ENCODE measurements around the gene PTPRD.

The PTPRD gene

GRCh38 chr9:8679371-8679822, 1933.4 kb downstream of the PTPRD start:
- DNase-seq (ENCODE audit: low spot score): no peak

- DNase-seq (ENCODE audit: low spot score): no peak
Measured at GRCh38 chr9:8677741-8678140, 1935.1 kb downstream of the PTPRD start.

- no peak for DNase-seq (ENCODE audit: low spot score)
Measured at GRCh38 chr9:8674536-8674935, 1938.3 kb downstream of the PTPRD start.

- no peak for DNase-seq (ENCODE audit: low spot score)
Measured at GRCh38 chr9:8673830-8674229, 1939.0 kb downstream of the PTPRD start.

GRCh38 chr9:8670751-8671150, 1942.1 kb downstream of the PTPRD start:
- DNase-seq (ENCODE audit: low spot score): no peak

- DNase-seq (ENCODE audit: low spot score): no peak
Measured at GRCh38 chr9:8668751-8669150, 1944.1 kb downstream of the PTPRD start.

GRCh38 chr9:8668231-8668630, 1944.6 kb downstream of the PTPRD start:
- DNase-seq (ENCODE audit: low spot score): no peak

- no peak for DNase-seq (ENCODE audit: low spot score)
Measured at GRCh38 chr9:8666060-8666459, 1946.7 kb downstream of the PTPRD start.

GRCh38 chr9:8660383-8660782, 1952.4 kb downstream of the PTPRD start:
- DNase-seq (ENCODE audit: low spot score): no peak

GRCh38 chr9:8659108-8659507, 1953.7 kb downstream of the PTPRD start:
- no peak for DNase-seq (ENCODE audit: low spot score)

- no peak for DNase-seq (ENCODE audit: low spot score)
Measured at GRCh38 chr9:8655071-8655470, 1957.7 kb downstream of the PTPRD start.

GRCh38 chr9:8653855-8654254, 1958.9 kb downstream of the PTPRD start:
- no peak for DNase-seq (ENCODE audit: low spot score)

- DNase-seq (ENCODE audit: low spot score): no peak
Measured at GRCh38 chr9:8653111-8653510, 1959.7 kb downstream of the PTPRD start.

GRCh38 chr9:8652255-8652654, 1960.5 kb downstream of the PTPRD start:
- DNase-seq (ENCODE audit: low spot score): no peak

GRCh38 chr9:8651846-8652215, 1961.0 kb downstream of the PTPRD start:
- no peak for DNase-seq (ENCODE audit: low spot score)

- DNase-seq (ENCODE audit: low spot score): no peak
Measured at GRCh38 chr9:8651070-8651845, 1961.5 kb downstream of the PTPRD start.

- DNase-seq (ENCODE audit: low spot score): no peak
Measured at GRCh38 chr9:8649807-8650206, 1963.0 kb downstream of the PTPRD start.

GRCh38 chr9:8649160-8649559, 1963.6 kb downstream of the PTPRD start:
- DNase-seq (ENCODE audit: low spot score): no peak

- DNase-seq (ENCODE audit: low spot score): no peak
Measured at GRCh38 chr9:8648271-8648845, 1964.4 kb downstream of the PTPRD start.

- no peak for DNase-seq (ENCODE audit: low spot score)
Measured at GRCh38 chr9:8647824-8648223, 1965.0 kb downstream of the PTPRD start.

- DNase-seq (ENCODE audit: low spot score): no peak
Measured at GRCh38 chr9:8644571-8644970, 1968.2 kb downstream of the PTPRD start.

- DNase-seq (ENCODE audit: low spot score): no peak
Measured at GRCh38 chr9:8643896-8644295, 1968.9 kb downstream of the PTPRD start.

- no peak for DNase-seq (ENCODE audit: low spot score)
Measured at GRCh38 chr9:8643464-8643863, 1969.3 kb downstream of the PTPRD start.

GRCh38 chr9:8640761-8641160, 1972.0 kb downstream of the PTPRD start:
- DNase-seq (ENCODE audit: low spot score): no peak
